Fibroblast of upper back skin (primary cell): ENCODE measurements around the gene TRIM27.
A peak's percentile ranks its signal among the peaks of the same experiment; 100 is the strongest.
"Not testable (repeated sequence)": the region's sequence is repeated elsewhere in the genome, so short reads cannot be mapped to it uniquely, and the experiment has no call there.

Experiments used
- DNase-seq: peaks from one replicate; pipeline ENCODE4 v3.0.0-alpha.2; 2013

TRIM27 gene

DNA sequence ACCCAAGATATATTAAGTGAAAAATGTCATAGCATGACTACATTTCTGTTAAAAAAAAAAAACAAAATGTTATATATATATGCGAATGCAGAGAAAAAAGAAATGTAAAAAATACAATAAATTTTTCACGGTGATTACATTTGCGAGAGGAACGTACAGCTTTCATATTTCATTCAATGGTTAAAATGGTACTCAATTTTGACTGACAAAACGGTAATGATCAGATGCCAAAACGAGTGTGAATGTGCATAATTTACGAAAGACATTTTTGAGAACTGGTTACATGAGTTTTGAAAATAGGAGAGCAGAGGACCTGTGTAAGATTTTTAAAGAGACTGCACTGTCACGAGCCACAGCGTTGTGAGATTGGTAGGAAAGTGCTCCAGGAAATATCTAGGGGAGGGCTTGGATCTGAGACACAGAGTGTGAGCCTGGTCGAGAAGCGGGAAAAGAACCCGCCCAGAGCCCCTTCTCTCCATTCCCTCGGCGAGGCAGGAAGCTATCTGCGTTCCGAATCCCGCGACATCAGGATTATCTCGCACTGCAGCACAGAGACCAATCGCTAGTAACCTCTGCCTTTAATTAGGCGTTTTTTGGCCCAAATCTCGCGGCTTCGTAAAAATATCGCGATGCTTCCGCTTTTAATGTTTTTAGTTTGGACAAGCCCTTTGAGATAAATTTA is 28.5 kb downstream of the TRIM27 start:
- peak; percentile 98 for DNase-seq

- no peak for DNase-seq
Observed at GRCh38 chr6:28893172-28893799, 30.5 kb downstream of the TRIM27 start.

DNA sequence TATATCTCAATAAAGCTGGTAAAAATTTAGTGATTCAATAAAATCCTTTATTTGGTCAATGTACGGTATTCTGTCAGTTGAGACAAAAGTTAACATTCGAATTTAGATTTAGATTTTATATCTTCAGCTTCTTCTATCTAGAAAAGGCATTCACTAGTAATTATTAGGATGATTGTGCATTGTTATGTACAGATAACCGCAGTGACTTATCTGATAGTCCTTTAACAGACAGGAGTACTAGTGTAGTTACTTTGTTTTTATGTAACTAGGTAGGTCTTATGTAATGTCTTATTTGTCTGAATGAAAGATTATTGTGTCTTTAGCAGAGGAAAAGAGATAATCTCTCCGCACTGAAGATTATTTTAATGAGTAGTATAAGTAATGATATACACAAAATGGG is 31.3 kb downstream of the TRIM27 start:
- DNase-seq, result no peak

DNA sequence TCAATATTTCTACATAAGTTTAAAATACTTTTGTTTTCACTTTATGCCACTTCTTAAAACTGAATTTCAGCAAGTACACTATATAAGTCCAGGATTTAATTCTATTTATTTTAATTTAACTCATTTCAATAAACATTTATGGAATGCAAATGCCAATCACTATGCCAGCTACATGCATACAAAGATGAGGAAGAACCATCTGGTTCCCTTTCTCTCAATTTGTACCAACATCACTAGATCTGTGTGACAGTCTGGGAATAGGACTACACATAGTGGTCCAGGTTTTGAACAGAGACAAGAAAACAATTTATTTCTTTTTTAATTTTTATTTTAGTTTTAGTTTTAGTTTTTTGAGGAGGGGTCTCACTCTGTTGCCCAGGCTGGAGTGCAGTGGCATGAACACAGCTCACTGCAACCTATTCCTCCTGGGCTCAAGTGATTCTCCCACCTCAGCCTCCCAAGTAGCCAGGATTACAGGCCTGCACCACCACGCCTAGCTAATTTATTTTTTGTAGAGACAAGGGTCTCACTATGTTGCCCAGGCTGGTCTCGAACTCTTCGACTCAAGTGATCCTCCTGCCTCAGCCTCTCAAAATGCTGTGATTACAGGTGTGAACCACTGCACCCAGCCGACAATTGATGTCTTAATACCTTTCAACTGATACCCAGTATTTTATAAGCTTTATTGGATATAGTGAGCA is 35.8 kb downstream of the TRIM27 start:
- DNase-seq, result no peak

DNA sequence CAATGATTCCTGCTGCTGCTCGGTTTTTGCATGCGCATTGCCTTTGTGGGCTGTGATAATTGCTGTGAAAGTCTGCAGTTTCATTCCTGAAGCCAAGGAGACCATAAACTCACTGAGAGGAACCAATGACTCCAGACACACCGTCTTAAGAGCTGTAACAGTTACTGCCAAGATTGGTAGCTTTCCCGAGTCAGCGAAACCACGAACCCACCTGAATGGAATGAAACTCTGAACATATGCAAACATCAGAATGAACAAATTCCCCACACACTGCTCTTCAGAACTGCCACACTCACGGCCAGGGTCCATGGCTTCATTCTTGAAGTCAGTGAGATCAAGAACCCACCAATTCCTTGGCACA is 37.7 kb downstream of the TRIM27 start:
- no peak for DNase-seq

- DNase-seq, result no peak
Observed at GRCh38 chr6:28884423-28885131, 39.2 kb downstream of the TRIM27 start.

- peak; percentile 81 for DNase-seq
Observed at GRCh38 chr6:28880894-28881780, 42.6 kb downstream of the TRIM27 start.

- no peak for DNase-seq
Observed at GRCh38 chr6:28880519-28880893, 43.3 kb downstream of the TRIM27 start.

GRCh38 chr6:28876710-28877109 is 47.1 kb downstream of the TRIM27 start:
- DNase-seq, result no peak

DNA sequence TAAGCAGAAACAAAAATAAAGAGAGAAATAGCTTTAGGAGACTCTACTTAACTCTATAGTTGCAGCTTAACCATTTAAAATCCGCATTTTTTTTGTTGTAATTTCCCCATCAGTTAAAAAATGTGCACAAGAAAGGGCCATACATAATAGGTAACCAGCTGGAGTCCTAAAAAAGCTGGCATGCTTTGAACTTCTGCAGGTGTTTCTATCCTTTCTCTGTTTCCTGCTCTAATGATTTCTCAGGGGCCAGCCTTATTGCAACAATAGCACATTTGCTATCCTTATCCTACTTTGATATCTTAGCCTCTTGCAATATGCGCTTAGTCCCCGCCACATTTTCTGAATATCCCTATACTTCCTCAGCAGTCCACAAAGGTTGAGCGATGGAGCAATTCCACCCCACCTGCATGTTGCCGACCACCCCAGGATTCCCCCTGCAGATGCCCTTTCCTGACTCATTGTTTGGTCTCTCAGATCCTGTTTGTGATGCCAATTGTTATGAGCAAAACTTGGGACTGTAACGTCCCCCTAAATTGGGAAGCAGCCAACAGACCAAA is 48.5 kb downstream of the TRIM27 start:
- no peak for DNase-seq

- DNase-seq, result not testable (repeated sequence)
Observed at GRCh38 chr6:28872157-28872817, 51.5 kb downstream of the TRIM27 start.

DNA sequence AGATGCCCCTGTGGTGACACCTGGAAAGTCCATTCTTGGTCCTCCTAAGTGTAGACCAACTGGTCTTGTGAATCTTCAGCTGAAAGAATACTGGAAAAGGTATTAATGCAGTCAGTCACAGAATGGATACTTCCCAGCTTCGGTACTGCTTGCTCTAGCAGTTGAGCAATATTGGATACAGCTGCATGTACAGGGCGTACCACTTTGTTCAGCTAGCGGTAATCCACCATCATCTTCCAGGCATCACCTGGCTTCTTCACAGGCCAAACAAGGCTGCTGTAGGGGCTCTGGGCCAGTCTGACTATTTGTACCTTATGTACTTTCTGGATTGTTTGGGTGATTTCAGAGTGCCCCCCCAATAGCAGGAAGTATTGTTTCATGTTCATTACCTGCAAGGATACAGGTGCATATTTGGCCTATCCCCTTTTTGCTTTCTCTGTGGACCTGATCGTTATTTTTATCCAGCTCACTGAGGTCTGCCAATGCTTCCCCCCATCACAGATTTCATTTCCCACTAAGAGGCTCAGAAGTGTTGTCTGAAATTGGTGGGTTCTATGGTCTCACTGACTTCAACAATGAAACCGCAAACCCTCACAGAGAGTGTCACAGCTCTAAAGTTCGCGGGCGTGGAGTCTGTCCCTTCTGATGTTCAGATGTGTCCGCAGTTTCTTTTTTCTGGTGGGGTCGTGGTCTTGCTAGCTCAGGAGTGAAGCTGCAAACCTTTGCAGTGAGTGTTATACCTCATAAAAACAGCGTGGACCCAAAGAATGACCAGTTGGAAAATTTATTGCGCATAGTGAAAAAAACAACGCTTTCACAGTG is 52.2 kb downstream of the TRIM27 start:
- no peak for DNase-seq

DNA sequence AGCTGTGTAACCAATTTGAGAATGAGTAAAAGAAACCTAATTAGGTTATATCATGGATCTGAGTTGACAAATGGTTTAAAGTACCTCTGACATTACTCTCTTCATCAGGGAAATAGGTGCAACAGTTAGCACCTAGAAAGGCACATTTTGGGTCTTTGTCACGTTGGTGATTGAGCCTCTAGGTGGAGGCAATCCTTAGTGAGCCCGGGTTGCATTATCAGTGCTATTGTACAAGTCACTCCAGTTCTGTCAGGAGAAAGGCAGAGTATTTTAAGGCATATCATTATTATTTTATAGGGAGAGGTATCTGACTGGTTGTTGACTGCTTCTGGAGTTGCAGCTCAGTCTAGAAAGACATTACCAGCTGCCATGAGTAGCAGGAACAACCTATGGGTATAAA is 54.9 kb downstream of the TRIM27 start:
- DNase-seq, result no peak

GRCh38 chr6:28867086-28867409 is 56.7 kb downstream of the TRIM27 start:
- DNase-seq, result peak; percentile 6

DNA sequence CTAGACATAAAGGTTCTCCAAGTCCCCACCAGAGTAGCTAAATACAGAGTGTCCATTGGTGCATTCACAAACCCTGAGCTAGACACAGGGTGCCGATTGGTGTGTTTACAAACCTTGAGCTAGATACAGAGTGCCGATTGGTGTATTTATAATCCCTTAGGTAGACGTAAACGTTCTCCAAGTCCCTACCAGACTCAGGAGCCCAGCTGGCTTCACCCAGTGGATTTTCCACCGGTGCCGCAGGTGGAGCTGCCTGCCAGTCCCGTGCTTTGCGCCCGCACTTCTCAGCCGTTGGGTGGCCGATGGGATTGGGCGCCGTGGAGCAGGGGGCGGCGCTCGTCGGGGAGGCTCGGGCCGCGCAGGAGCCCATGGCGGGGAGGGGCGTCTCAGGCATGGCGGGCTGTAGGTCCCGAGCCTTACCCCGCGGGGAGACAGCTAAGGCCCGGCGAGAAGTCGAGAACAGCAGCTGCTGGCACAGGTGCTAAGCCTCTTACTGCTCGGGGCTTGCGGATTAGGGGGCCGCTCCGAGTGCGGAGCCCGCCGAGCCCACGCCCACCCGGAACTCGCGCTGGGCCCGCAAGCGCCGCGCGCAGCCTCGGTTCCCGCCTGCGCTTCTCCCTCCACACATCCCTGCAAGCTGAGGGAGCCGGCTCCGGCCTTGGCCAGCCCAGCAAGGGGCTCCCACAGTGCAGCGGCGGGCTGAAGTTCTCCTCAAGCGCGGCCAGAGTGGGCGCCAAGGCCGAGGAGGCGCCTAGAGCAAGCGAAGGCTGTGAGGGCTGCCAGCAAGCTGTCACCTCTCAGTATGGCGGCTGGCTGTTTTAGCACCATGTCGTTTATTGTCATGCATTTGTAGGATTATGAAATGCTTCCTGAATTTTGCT is 57.3 kb downstream of the TRIM27 start:
- peak; percentile 37 for DNase-seq

DNA sequence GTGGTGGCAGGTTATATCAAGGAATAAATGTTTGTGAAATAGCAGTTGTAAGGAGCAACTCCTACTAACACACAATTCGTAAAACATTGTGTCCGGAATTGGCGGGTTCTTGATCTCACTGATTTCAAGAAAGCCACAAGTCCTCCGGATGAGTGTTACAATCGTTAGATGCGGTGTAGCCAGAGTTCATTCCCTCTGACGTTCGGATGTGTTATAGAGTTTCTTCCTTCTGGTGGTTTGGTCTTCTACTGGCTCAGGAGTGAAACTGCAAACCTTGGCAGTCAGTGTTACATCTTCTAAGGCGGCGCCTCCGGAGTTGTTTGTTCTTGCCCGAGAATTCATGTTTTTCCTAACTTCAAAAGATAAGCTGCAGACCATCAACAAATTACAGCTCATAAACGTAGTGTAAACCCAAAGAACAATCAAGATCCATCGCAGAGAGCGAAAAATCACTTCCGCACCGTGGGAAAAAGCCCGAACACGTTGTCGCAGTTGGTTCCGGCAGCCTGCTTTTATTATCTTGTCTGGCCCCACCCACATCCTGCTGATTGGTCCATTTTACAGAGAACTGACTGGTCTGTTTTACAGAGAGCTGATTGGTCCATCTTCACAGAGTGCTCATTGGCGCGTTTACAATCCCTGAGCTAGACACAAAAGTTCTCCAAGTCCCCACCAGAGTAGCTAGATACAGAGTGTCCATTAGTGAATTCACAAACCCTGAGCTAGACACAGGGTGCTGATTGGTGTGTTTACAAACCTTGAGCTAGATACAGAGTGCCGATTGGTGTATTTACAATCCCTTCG is 58.2 kb downstream of the TRIM27 start:
- peak; percentile 30 for DNase-seq

GRCh38 chr6:28864326-28864923 is 59.4 kb downstream of the TRIM27 start:
- DNase-seq, result no peak

DNA sequence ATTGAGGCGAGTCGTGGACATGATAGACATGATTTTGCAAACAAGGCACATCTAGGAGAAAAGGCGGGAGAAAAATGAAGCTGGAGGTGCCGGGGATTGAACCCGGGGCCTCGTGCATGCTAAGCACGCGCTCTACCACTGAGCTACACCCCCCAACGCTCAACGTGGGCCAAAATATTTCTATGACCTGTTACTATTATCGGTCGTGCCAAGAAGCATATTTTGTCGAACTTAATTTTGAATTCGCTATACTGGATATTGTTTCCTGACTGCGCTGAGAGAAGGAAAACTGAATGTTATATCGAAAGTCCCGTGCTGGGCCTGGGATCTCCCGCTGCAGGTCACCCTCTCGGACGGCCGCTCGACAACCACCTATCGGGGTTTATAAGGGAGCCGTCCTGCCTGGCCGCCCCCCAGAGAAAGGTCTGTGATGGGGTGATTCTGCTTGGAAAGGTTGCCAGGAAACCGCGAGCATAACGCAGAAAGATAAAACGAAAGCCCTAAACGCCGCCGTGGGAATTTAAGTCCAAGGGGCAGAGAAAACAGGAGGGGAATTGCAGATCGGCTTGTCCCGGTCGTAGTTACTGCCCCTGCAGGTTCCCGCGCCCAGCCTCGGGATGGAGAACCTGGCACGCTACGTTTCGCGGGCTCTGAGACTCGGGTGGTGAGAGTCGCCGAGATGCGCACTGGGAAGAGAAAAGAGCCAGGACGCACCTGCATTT is 60.0 kb downstream of the TRIM27 start:
- DNase-seq, result peak; percentile 79
